CD14-positive monocyte (primary cell): ENCODE measurements around the gene ELFN1. TPM values are rescaled to one million over a fixed set of nuclear protein-coding genes. Genes with fewer than 3 reads are reported as not detected.
A peak's percentile ranks its signal among the peaks of the same experiment; 100 is the strongest.

Source experiments
- DNase-seq, 3 donors: peaks; one replicate each; pipeline ENCODE4 v3.0.0-alpha.2; 2011 to 2022
- H2AFZ ChIP-seq: 2 replicates; pipeline ENCODE4 v1.6.0; 2012; ENCODE audit warnings: mild to moderate bottlenecking, low read depth, low read length, inconsistent platforms; ENCODE audit not compliant: insufficient read depth, poor library complexity, severe bottlenecking
- H3K27ac ChIP-seq, 2 donors: 1 replicate in 1 of 2; 2 replicates in 1 of 2; pipeline ENCODE4 v1.5.1; 2012 to 2013; ENCODE audit warnings: low read length in 2 of 2, control low read depth in 1 of 2, inconsistent platforms in 1 of 2, low read depth in 1 of 2, mild to moderate bottlenecking in 1 of 2
- H3K27me3 ChIP-seq, 2 donors: one replicate each; pipeline versions ENCODE4 v1.6.0 to v1.6.1; 2011 to 2013; ENCODE audit warnings: low read length in 2 of 2; ENCODE audit not compliant: control insufficient read depth in 2 of 2, insufficient read depth in 2 of 2
- H3K36me3 ChIP-seq, 2 donors: replicated peaks in 1 of 2; 1 replicate in 1 of 2; 2 replicates in 1 of 2; pipeline versions ENCODE4 v1.5.1 to v1.6.1; 2012 to 2013; ENCODE audit warnings: low read length in 2 of 2, control low read depth in 1 of 2, inconsistent platforms in 1 of 2, mild to moderate bottlenecking in 1 of 2; ENCODE audit not compliant: insufficient read depth in 2 of 2, control insufficient read depth in 1 of 2
- H3K4me1 ChIP-seq, 2 donors: 1 replicate in 1 of 2; 2 replicates in 1 of 2; pipeline versions ENCODE4 v1.5.1 to v1.6.1; 2012 to 2013; ENCODE audit warnings: low read length in 2 of 2, control low read depth in 1 of 2, inconsistent platforms in 1 of 2, mild to moderate bottlenecking in 1 of 2, moderate library complexity in 1 of 2; ENCODE audit not compliant: insufficient read depth in 2 of 2, control insufficient read depth in 1 of 2
- H3K4me2 ChIP-seq: replicated peaks from 2 replicates; pipeline ENCODE3; 2012; ENCODE audit warnings: low read length, moderate library complexity, mild to moderate bottlenecking; ENCODE audit not compliant: poor library complexity, severe bottlenecking; ENCODE audit errors: extremely low read depth
- H3K4me3 ChIP-seq, 3 experiments: fragments of 200-600 bp in 1 of 3; sonication (generic) in 1 of 3; replicated peaks in 1 of 3; 1 replicate in 2 of 3; 2 replicates in 1 of 3; pipeline ENCODE4 v1.5.1; 2011 to 2013; ENCODE audit warnings: low read length in 3 of 3, mild to moderate bottlenecking in 3 of 3, control low read depth in 2 of 3, low read depth in 2 of 3, inconsistent platforms in 1 of 3, moderate library complexity in 1 of 3
- H3K79me2 ChIP-seq: 2 replicates; pipeline ENCODE4 v1.6.0; 2012; ENCODE audit warnings: mild to moderate bottlenecking, control low read depth, inconsistent platforms, low read length, moderate library complexity; ENCODE audit not compliant: insufficient read depth
- H3K9ac ChIP-seq: 2 replicates; pipeline ENCODE4 v1.6.0; 2017; ENCODE audit warnings: low read length, mild to moderate bottlenecking; ENCODE audit not compliant: insufficient read depth, poor library complexity, severe bottlenecking
- H3K9me3 ChIP-seq, 2 donors: replicated peaks in 1 of 2; 1 replicate in 1 of 2; 2 replicates in 1 of 2; pipeline versions ENCODE4 v1.5.1 to v1.6.1; 2012 to 2013; ENCODE audit warnings: low read length in 2 of 2, control low read depth in 1 of 2; ENCODE audit not compliant: control insufficient read depth in 1 of 2, insufficient read depth in 1 of 2
- H4K20me1 ChIP-seq: 2 replicates; pipeline ENCODE4 v1.6.0; 2012; ENCODE audit warnings: mild to moderate bottlenecking, low read length, control low read depth, moderate library complexity; ENCODE audit not compliant: insufficient read depth
- H3K27ac Mint-ChIP-seq, 7 donors: one replicate each; pipeline ENCODE4 v1.8.0; 2020; ENCODE audit warnings: mild to moderate bottlenecking in 7 of 7, mixed read lengths in 7 of 7, moderate library complexity in 6 of 7, inconsistent platforms in 2 of 7
- H3K27me3 Mint-ChIP-seq, 3 donors: one replicate each; pipeline ENCODE4 v1.8.0; 2021 to 2022; ENCODE audit warnings: low read depth in 3 of 3, mild to moderate bottlenecking in 3 of 3, mixed read lengths in 3 of 3, moderate library complexity in 3 of 3, inconsistent platforms in 1 of 3
- H3K36me3 Mint-ChIP-seq, 2 donors: one replicate each; pipeline ENCODE4 v1.8.0; 2020; ENCODE audit warnings: mixed read lengths in 2 of 2, inconsistent platforms in 1 of 2, mild to moderate bottlenecking in 1 of 2
- H3K4me1 Mint-ChIP-seq: one replicate; pipeline ENCODE4 v1.8.0; 2020; ENCODE audit warnings: mild to moderate bottlenecking, mixed read lengths
- H3K4me3 Mint-ChIP-seq, 2 donors: one replicate each; pipeline ENCODE4 v1.8.0; 2020; ENCODE audit warnings: mild to moderate bottlenecking in 2 of 2, mixed read lengths in 2 of 2, moderate library complexity in 1 of 2
- H3K9me3 Mint-ChIP-seq, 7 donors: one replicate each; pipeline ENCODE4 v1.8.0; 2020 to 2022; ENCODE audit warnings: mixed read lengths in 7 of 7, mild to moderate bottlenecking in 6 of 7, moderate library complexity in 6 of 7, inconsistent platforms in 2 of 7
- WGBS: methylation state at CpG from one replicate; pipeline ENCODE4 v1.1.5; 2013; ENCODE audit warnings: missing lambda C conversion rate; ENCODE audit not compliant: insufficient coverage; 5-methylcytosine and 5-hydroxymethylcytosine counted together
- intact Hi-C, 2 donors: fragments of 100-400 bp; cut with micrococcal nuclease; formaldehyde crosslinking; loops; one replicate each; pipeline versions ENCODE4 v1.15.0 to v1.15.1; 2023
- polyA plus RNA-seq, 3 donors: library from polyadenylated mRNA; depleted of rRNA in 1 of 3; unstranded in 2 of 3; stranded (reverse) in 1 of 3; fragments of 300-500 nt in 2 of 3; fragments of >200 nt in 1 of 3; fragmentation: Illumina TruSeq in 2 of 3; gene quantifications; 1 replicate in 2 of 3; 2 replicates in 1 of 3; pipeline ENCODE4 v1.2.3, GENCODE V29; 2012 to 2021
- TF ChIP-seq, protein P1 (sequence below): fragments of 200-600 bp; IDR thresholded peaks from one replicate; pipeline ENCODE4 v1.8.0; 2022; ENCODE audit warnings: antibody characterized with exemption, mild to moderate bottlenecking

The ELFN1 gene
- polyA plus RNA-seq, 3 donors, result not detected

DNA sequence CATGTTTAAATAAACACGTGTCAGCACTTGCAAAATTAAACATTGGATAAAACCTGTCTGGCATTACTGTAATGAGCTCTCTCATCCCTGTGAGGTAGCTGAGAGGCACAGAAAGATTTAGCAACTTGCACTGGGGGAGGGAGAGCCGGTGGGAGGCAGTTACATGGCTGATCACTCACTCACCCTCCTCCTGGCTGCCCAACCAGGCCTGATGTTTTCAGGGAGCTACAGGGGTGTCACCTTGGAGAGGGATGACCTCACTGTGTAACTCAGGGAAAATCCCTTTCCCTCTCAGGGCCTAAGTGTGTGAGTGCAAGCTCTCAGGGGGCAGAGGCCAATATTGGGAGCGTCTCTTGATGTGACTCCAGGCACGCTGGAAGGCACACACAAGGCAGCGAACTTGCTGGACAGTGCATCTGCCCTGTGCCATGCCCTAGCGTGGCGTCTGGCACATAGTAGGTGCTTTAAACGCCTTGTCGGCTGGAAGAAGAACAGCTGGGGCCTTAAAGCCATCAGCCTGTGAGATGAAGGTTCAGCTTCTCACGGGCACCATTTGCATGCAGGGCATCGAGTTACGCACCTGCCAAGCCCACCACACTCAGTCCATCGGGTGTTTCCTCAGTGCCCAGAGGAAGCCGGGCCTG lies 51.1 kb downstream of the ELFN1 start:
- no peak overlapping the region for H3K9ac ChIP-seq
- DNase-seq, result no peak
- H3K36me3 ChIP-seq, result no peaks in the 10 kb centered on the region
- intact Hi-C loops, result no loop called here
- H4K20me1 ChIP-seq, result no peaks in the 10 kb centered on the region
- H2AFZ ChIP-seq, result no peak overlapping the region
- Mint-ChIP-seq H3K4me1 (no peaks in the 10 kb centered on the region), H3K27ac (peak overlapping the region in 1 of 7 donors; percentile 57), H3K4me3 (no peak overlapping the region), H3K27me3 (peaks cover 3 to 6% (median 6%) of the 10 kb centered on the region in 3 donors), H3K36me3 (no peaks in the 10 kb centered on the region), H3K9me3 (peaks cover 0 to 3% (median 3%) of the 10 kb centered on the region in 7 donors)
- WGBS, result 86% methylated on average over 9 of the region's 14 CpGs
- TF ChIP-seq, protein P1, sequence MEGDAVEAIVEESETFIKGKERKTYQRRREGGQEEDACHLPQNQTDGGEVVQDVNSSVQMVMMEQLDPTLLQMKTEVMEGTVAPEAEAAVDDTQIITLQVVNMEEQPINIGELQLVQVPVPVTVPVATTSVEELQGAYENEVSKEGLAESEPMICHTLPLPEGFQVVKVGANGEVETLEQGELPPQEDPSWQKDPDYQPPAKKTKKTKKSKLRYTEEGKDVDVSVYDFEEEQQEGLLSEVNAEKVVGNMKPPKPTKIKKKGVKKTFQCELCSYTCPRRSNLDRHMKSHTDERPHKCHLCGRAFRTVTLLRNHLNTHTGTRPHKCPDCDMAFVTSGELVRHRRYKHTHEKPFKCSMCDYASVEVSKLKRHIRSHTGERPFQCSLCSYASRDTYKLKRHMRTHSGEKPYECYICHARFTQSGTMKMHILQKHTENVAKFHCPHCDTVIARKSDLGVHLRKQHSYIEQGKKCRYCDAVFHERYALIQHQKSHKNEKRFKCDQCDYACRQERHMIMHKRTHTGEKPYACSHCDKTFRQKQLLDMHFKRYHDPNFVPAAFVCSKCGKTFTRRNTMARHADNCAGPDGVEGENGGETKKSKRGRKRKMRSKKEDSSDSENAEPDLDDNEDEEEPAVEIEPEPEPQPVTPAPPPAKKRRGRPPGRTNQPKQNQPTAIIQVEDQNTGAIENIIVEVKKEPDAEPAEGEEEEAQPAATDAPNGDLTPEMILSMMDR, result no peak
- H3K79me2 ChIP-seq, result no peaks in the 10 kb centered on the region
- H3K27me3 ChIP-seq, result no peaks in the 10 kb centered on the region
- no peak overlapping the region for H3K4me3 ChIP-seq
- no peaks in the 10 kb centered on the region for H3K4me1 ChIP-seq
- H3K4me2 ChIP-seq, result no peak overlapping the region
- H3K27ac ChIP-seq, result no peak overlapping the region
- peaks cover 0 to 9% of the 10 kb centered on the region in 2 donors for H3K9me3 ChIP-seq

GRCh38 chr7:1723254-1723653 lies 53.2 kb downstream of the ELFN1 start:
- Histone ChIP-seq H3K4me3 (no peak overlapping the region), H3K27ac (no peak overlapping the region), H3K4me1 (no peaks in the 10 kb centered on the region), H2AFZ (no peak overlapping the region), H3K9ac (no peak overlapping the region), H4K20me1 (no peaks in the 10 kb centered on the region), H3K36me3 (no peaks in the 10 kb centered on the region), H3K79me2 (no peaks in the 10 kb centered on the region), H3K4me2 (no peak overlapping the region), H3K27me3 (no peaks in the 10 kb centered on the region), H3K9me3 (peaks cover 0 to 6% of the 10 kb centered on the region in 2 donors)
- DNase-seq, result no peak
- no peak overlapping the region for H3K27ac Mint-ChIP-seq
- WGBS, result over 99% methylated on average over 12 of the region's 13 CpGs
- no peaks in the 10 kb centered on the region for H3K4me1 Mint-ChIP-seq
- no peaks in the 10 kb centered on the region for H3K36me3 Mint-ChIP-seq
- peaks cover 0 to 6% (median 4%) of the 10 kb centered on the region in 7 donors for H3K9me3 Mint-ChIP-seq
- intact Hi-C loops, result no loop called here
- TF ChIP-seq, protein P1, result no peak
- H3K4me3 Mint-ChIP-seq, result no peak overlapping the region
- H3K27me3 Mint-ChIP-seq, result peaks cover 3 to 10% (median 7%) of the 10 kb centered on the region in 3 donors
